Gastroesophageal sphincter (tissue), 4 donors: Measurements from ENCODE around the gene TMED4. TPM values are rescaled to one million over a fixed set of nuclear protein-coding genes. Genes with fewer than 3 reads are reported as not detected.

Source experiments
- ATAC-seq: fragments of 150-250 bp; one replicate; pipeline ENCODE4 v1.9.1; 2016; ENCODE audit warnings: mild to moderate bottlenecking, moderate library complexity
- H3K27ac ChIP-seq, 4 donors: fragments of 200-600 bp; sonication (generic) in 3 of 4; 1 replicate in 3 of 4; 2 replicates in 1 of 4; pipeline ENCODE4 v1.5.1; 2016 to 2019
- H3K27me3 ChIP-seq: fragments of 200-600 bp; sonication (generic); one replicate; pipeline ENCODE4 v1.5.1; 2019
- H3K36me3 ChIP-seq, 2 donors: fragments of 200-600 bp; sonication (generic); one replicate each; pipeline ENCODE4 v1.5.1; 2019; ENCODE audit warnings: control low read depth in 1 of 2
- H3K4me1 ChIP-seq, 3 donors: fragments of 200-600 bp; sonication (generic); 1 replicate in 2 of 3; 2 replicates in 1 of 3; pipeline ENCODE4 v1.5.1; 2016 to 2019; ENCODE audit warnings: control low read depth in 2 of 3
- H3K4me3 ChIP-seq, 2 donors: fragments of 200-600 bp; sonication (generic); one replicate each; pipeline ENCODE4 v1.5.1; 2019; ENCODE audit warnings: mild to moderate bottlenecking in 1 of 2, moderate library complexity in 1 of 2
- H3K9me3 ChIP-seq, 3 donors: fragments of 200-600 bp; sonication (generic); one replicate each; pipeline ENCODE4 v1.5.1; 2017 to 2019; ENCODE audit warnings: control low read depth in 2 of 3
- CTCF ChIP-seq, 4 experiments: fragments of 200-600 bp in 2 of 4; fragments of 450-650 bp in 2 of 4; sonication (generic) in 1 of 4; IDR thresholded peaks; one replicate each; pipeline ENCODE4 v1.5.1; 2017 to 2019; ENCODE audit warnings: antibody characterized with exemption in 4 of 4, mild to moderate bottlenecking in 2 of 4, moderate library complexity in 2 of 4
- EP300 ChIP-seq: sonication (generic); formaldehyde crosslinking; IDR thresholded peaks from one replicate; pipeline ENCODE4 v1.6.1; 2017; ENCODE audit warnings: antibody characterized with exemption, mild to moderate bottlenecking
- POLR2A ChIP-seq, 2 donors: fragments of 450-650 bp; IDR thresholded peaks; one replicate each; pipeline ENCODE4 v1.6.1; 2017; ENCODE audit warnings: antibody characterized with exemption in 2 of 2, mild to moderate bottlenecking in 2 of 2, moderate library complexity in 1 of 2
- POLR2AphosphoS5 ChIP-seq: sonication (generic); formaldehyde crosslinking; IDR thresholded peaks from one replicate; pipeline ENCODE4 v1.6.1; 2017; ENCODE audit warnings: antibody characterized with exemption
- WGBS, 2 donors: methylation state at CpG; one replicate each; pipeline ENCODE4 v1.1.5; 2018; ENCODE audit warnings: low coverage in 1 of 2; 5-methylcytosine and 5-hydroxymethylcytosine counted together
- total RNA-seq, 4 donors: library from RNA; depleted of rRNA; stranded (reverse); fragments of >200 nt; gene quantifications; one replicate each; pipeline ENCODE4 v1.1.0, GENCODE V29; 2016

The TMED4 gene
- total RNA-seq, 4 donors from 2014 or later: 124 to 193 (median 160) TPM

- no peaks in the 10 kb centered on the region for H3K27me3 ChIP-seq
- ATAC-seq: no peak
- no peaks in the 10 kb centered on the region for H3K9me3 ChIP-seq
- H3K36me3 ChIP-seq: peaks cover 0 to 40% of the 10 kb centered on the region in 2 donors
- H3K4me3 ChIP-seq: no peak overlapping the region
- H3K27ac ChIP-seq: no peak overlapping the region
- TF ChIP-seq POLR2AphosphoS5 (no peak), EP300 (no peak), POLR2A (IDR thresholded peaks at IDR 0.05) (no peak), CTCF (IDR thresholded peaks at IDR 0.05) (no peak)
- 49 to 80% methylated on average over 2 to 4 of the region's 4 CpGs for WGBS, 2 donors
- peaks cover 0 to 62% (median 10%) of the 10 kb centered on the region in 3 donors for H3K4me1 ChIP-seq
Observed at GRCh38 chr7:44626620-44627019, 44.6 kb upstream of the TMED4 start.

DNA sequence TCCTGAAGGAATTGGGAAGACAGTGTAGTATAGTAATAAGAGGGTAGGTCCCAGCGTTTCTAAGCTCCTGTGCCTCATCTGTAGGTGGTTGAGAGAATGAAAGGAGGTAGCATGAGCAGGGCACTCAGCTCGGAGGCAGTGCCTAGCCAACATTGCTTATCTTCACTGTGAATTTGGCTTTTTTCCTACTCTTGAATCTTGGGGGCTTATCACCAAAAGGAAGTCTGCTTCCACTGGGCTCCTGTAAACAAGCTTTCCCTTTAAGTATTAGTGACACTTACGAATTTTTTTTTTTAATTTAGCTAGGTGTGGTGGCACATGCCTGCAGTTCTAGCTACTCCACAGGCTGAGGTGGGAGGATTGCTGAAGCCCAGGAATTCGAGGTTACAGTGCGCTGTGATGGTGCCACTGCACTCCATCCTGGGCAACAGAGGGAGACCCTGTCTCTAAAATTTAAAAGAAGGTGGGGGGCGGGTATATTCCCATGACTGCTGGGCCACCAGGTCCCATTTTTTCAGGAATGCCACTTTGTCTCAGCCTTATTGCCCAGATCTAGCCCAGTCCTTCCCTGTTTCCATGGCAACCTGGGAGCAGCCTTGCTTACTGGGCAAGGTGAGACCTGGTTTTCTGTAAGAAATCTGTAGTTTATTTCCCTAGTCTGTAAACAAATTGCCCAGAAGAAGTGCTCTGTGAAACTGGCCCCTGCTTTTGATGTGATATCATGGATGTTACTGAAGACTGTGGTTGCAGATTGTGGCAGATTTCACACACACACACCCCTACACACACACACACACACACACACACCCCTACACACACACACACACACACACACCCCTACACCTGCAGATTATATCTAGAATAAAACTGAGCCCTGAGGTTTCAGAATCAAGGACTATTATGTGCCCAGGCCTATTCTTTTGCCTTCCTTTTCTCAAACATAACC is 43.8 kb upstream of the TMED4 start:
- no peaks in the 10 kb centered on the region for H3K27me3 ChIP-seq

DNA sequence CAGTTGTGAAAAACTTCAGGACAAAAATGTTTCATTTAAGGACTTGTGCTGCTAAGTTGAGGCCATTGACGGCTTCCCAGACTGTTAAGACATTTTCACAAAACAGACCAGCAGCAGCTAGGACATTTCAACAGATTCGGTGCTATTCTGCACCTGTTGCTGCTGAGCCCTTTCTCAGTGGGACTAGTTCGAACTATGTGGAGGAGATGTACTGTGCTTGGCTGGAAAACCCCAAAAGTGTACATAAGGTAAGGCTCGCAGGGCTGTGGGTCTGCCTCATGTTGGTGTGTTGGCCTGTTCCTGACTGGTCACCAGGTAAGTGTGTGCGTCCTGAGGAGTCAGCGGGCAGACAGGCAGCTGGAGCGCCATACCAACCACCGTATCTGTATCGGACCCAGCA is 42.3 kb upstream of the TMED4 start:
- 83 to 89% methylated on average over 1 to 9 of the region's 9 CpGs for WGBS, 2 donors
- Histone ChIP-seq H3K36me3 (peaks cover 0 to 40% of the 10 kb centered on the region in 2 donors), H3K27ac (no peak overlapping the region), H3K27me3 (no peaks in the 10 kb centered on the region), H3K4me3 (no peak overlapping the region), H3K4me1 (peaks cover 0 to 64% (median 17%) of the 10 kb centered on the region in 3 donors), H3K9me3 (no peaks in the 10 kb centered on the region)
- TF ChIP-seq POLR2AphosphoS5: no peak
- no peak for TF ChIP-seq POLR2A (IDR thresholded peaks at IDR 0.05)
- no peak for TF ChIP-seq CTCF (IDR thresholded peaks at IDR 0.05)
- TF ChIP-seq EP300: no peak
- no peak for ATAC-seq

More for the DNA sequence above, 43.8 kb upstream of the TMED4 start:
- ATAC-seq: no peak
- Histone ChIP-seq H3K27ac (no peak overlapping the region), H3K36me3 (peaks cover 0 to 40% of the 10 kb centered on the region in 2 donors), H3K4me3 (no peak overlapping the region), H3K4me1 (peaks cover 0 to 62% (median 17%) of the 10 kb centered on the region in 3 donors), H3K9me3 (no peaks in the 10 kb centered on the region)
- 60 to 78% methylated on average over 3 to 6 of the region's 6 CpGs for WGBS, 2 donors
- TF ChIP-seq EP300 (no peak), POLR2A (IDR thresholded peaks at IDR 0.05) (no peak), POLR2AphosphoS5 (no peak), CTCF (IDR thresholded peaks at IDR 0.05) (no peak)

GRCh38 chr7:44622342-44623151 is 40.5 kb upstream of the TMED4 start:
- Histone ChIP-seq H3K4me1 (peaks cover 0 to 74% (median 17%) of the 10 kb centered on the region in 3 donors), H3K36me3 (peaks cover 0 to 38% of the 10 kb centered on the region in 2 donors), H3K27me3 (no peaks in the 10 kb centered on the region), H3K4me3 (no peak overlapping the region), H3K9me3 (no peaks in the 10 kb centered on the region), H3K27ac (peak overlapping the region in 3 of 4 donors; percentile 36 to 67 (median 58))
- TF ChIP-seq CTCF (IDR thresholded peaks at IDR 0.05): no peak
- no peak for TF ChIP-seq POLR2A (IDR thresholded peaks at IDR 0.05)
- TF ChIP-seq EP300: no peak
- no peak for TF ChIP-seq POLR2AphosphoS5
- WGBS, 2 donors: 64 to 70% methylated on average over 4 of the region's 5 CpGs
- no peak for ATAC-seq
